ENCODE measurements around the gene ANTXRL.
"Not testable (repeated sequence)": the region's sequence is repeated elsewhere in the genome, so short reads cannot be mapped to it uniquely, and the experiment has no call there.

The ANTXRL gene

GRCh38 chr10:46255210-46255609, 31.6 kb upstream of the ANTXRL start:
- FAIRE-seq, result not testable (repeated sequence)

DNA sequence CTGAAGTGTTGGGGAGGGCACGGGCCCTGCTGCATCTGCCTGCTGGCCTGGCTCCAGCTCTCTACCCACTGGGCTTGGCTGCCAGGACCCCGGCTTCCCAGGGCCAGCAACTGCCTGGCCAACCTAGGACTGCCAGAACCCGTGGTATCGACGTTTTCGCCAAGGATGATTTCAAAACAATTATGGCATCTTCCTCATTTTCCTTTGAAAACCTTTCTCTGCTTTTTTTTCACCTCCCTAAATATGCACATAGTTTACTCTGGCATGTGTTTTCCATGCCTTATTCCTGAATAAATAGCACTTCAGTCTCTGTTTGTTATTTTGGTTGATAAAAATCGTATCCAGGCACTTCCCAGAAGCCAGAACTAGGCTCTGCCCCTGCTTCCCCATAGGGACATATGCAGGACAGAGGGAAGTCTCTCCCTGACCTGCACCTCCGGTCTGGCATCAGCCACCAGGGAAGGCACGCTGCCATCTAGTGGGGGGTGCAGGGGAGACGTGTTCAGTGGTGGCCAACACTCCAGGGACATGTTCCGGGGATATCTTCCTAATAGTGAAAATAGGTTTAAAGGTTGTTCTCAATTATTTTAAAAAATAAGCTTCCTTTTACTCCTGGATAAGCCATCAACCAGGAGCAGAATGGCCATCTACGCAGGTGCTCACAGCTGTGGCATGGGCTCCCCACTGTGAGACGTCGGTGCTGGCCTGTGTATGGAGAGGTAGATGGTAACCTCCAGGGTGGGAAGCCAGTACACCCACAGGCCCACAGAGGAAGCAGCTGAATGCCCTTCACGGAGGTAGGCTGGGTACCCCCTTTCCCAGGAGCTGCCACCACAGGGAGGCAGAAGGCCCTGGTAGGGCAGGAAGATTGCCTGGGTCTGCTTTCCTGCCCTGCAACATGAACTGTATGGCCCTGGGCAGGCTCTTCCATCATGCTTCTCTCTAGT, 30.7 kb upstream of the ANTXRL start:
- no peak for FAIRE-seq

DNA sequence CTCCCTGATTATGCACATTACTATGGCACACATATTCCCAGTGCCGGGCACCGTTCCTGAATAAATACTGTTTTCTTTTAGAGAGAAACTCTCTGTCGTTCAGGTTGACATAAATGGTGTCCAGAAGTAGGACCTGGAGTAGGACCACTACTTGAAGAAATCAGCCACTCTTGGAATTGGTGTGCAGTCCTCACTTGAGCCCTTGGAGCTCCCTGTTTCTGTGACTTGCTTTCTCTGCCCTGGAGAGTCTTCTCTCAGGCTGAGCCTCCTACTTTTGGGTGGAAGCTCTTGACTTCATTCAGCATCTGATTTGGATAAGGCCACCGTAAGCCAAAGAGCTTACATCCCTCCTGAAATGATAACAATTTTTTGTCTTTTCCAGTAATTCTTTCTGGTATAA, 29.7 kb upstream of the ANTXRL start:
- no peak for FAIRE-seq

GRCh38 chr10:46262906-46263560, 23.8 kb upstream of the ANTXRL start:
- FAIRE-seq, result not testable (repeated sequence)

GRCh38 chr10:46263831-46264268, 22.9 kb upstream of the ANTXRL start:
- no peak for FAIRE-seq

DNA sequence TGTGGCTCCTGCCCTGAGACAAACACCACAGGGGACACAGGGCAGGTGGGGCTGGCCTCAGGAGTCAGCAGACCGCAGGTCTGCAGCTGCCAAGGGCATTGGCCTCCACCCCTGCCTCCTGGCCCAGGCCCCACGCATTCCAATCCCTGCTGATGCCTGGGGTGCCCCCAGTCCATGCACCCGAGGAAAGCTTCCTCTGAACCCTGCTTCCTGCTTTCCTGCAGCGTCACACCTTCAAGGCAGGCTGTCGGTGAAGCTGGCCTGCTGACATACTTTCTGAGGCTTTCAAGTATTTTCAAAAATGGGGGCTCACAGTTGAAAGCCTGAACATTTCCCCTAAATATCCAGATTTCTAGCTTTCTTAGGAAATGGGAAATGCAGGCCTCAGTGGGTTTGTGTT, 22.5 kb upstream of the ANTXRL start:
- no peak for FAIRE-seq

GRCh38 chr10:46264737-46265368, 21.9 kb upstream of the ANTXRL start:
- no peak for FAIRE-seq

- not testable (repeated sequence) for FAIRE-seq
Measured at GRCh38 chr10:46265566-46266305, 21.1 kb upstream of the ANTXRL start.

- FAIRE-seq, result no peak
Measured at GRCh38 chr10:46266306-46266985, 20.4 kb upstream of the ANTXRL start.

GRCh38 chr10:46267132-46267985, 19.4 kb upstream of the ANTXRL start:
- no peak for FAIRE-seq

DNA sequence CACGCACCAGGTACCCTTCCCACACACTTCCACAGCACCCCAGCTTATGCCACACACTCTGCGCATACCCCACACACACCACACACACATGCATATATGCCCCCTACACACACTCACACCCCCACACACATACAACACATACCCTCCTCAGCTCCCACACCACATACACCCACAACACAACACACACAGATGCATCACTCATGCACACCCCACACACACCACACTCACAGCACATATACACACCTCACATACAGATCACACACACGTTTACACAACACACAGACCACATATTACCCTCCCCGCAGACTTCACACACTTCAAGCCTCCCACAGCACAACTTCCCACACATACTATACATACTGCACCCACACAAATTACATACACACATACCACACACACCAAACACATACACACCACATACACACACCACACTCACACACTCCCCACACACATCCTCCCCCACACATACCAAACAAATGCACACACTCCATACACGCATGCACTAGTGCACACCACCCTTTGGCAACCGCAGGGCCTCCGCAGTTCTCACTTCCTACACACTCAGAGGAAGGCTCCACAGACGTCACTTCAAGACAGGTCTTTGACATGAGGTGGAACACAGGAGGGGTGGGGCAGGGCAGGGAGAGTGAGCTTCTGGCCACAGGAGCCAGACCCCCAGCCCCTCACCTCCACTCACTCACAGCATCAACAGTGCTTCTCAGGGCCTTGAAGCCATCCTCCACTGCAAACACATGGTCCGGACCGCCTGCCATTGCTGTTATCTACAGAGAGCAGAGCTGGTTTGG, 18.5 kb upstream of the ANTXRL start:
- no peak for FAIRE-seq

DNA sequence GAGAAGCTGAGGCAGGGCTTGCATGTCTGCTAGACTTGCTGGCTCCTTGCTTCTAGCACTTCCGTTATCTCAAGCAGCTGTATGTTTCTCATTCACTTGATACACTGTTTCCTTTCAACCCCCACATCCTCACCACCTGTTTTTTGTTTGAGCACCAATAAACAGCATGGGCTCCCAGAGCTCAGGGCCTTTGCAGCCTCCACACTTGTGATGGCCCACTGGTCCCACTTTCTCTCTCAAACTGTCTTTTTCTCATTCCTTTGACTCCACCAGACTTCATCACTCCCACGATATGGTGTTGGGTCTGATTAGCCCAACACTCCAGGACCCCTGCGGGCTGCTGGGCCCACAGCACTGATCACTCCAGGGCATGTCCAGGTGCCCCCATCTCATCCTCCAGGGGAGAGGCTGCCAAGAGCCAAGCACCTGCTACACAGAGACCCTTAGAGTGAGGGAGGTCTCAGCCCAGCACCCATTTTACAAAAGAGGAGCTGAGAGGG, 17.2 kb upstream of the ANTXRL start:
- FAIRE-seq, result not testable (repeated sequence)

- no peak for FAIRE-seq
Measured at GRCh38 chr10:46270086-46270811, 16.5 kb upstream of the ANTXRL start.

- not testable (repeated sequence) for FAIRE-seq
Measured at GRCh38 chr10:46270963-46271530, 15.8 kb upstream of the ANTXRL start.

DNA sequence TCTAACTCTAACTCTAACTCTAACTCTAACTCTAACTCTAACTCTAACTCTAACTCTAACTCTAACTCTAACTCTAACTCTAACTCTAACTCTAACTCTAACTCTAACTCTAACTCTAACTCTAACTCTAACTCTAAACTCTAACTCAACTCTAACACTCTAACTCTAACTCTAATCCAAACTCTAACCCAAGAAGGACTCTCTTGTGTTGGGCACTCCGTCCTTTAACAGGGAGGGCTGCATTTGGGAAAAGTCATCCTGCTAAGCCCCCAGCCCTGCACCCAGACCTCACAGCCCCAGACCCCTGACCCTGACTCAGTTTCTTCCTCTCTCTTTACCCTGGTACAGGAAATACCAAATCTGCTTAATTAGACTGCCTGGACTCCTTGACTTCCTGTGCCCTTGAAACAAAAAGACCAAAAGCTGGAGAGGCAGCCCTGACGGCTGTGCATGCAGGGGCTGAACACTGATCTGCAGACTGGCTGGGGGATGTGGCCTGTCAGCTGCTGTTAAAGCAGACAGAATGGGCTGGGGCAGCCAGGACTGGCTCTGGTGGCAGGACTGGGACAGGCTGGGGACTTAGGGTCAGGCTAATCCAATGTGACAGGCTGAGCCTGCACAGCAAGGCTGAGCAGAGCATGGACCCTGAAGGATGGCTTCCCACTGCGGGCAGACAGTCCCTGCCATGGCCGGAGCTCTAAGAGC, 14.8 kb upstream of the ANTXRL start:
- FAIRE-seq, result not testable (repeated sequence)

- FAIRE-seq, result no peak
Measured at GRCh38 chr10:46272863-46273415, 13.9 kb upstream of the ANTXRL start.

DNA sequence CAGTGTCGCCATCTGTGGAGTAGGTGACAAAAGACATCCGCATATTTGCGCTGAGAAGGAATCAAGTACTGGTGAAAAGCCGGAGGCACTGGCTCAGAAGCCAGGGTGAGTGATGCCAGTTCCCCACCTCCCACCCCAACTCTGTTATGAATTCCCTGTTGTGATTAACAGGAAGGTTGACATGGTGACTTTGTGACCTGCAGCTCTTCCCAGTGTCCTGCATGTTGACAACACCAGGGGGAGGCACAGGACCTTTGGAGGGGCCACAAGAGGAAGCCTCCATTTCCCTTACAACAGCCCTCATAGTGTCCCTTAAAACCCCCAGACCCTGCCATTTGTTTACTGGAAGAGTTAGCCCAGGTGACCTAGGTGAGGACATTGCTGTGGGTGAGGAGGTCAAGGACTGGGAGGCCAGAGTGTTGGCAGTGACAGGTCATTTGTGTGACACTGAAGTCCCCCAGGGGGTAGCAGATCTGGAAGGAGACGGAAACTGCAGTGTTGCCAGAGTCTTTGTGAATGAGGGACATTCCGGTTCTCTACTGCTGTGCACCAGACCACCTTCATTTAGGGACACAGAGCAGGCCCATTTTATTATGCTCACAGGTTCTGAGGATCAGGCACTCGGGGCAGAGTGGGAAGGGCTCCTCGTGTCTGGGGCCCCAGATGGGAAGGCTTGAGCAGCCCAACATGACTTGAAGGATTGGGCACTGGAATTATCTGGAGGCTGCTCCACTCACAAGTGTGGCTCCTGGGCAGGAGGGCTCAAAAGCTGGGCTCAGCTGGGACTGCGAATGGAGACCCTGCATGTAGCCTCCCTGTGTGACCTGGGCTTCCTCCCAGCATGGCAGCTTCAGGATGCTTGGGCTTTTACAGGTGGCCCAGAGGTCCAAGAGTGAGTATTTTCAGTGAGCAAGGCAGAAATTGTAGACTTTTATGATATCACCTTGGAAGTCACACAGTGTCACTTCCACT, 13.0 kb upstream of the ANTXRL start:
- no peak for FAIRE-seq

Measured in colon (tissue), 2 donors.